ENCODE results near the gene COL23A1.
A peak's percentile ranks its signal among the peaks of the same experiment; 100 is the strongest.

- peak; percentile 96 for TF ChIP-seq TAF1 (IDR thresholded peaks at IDR 0.05; ENCODE audit: low read depth, low read length)
- peak; percentile 100 for TF ChIP-seq POLR2A (IDR thresholded peaks at IDR 0.05; ENCODE audit: low read depth, low read length)
- TF ChIP-seq POLR2AphosphoS5 (IDR thresholded peaks at IDR 0.05; ENCODE audit: low read depth, low read length): peak; percentile 100
Measured at GRCh38 chr5:178204182-178204934, 385.8 kb downstream of the COL23A1 start, which contains the start of gene HNRNPAB.
